NCI-H187 (cell line): ENCODE data around the gene IBA57.

ENCODE experiments used
- DNase-seq, 2 experiments: peaks; one replicate each; lab custom pipeline; 2025; lab: John Stamatoyannopoulos, UW

The IBA57 gene

DNA sequence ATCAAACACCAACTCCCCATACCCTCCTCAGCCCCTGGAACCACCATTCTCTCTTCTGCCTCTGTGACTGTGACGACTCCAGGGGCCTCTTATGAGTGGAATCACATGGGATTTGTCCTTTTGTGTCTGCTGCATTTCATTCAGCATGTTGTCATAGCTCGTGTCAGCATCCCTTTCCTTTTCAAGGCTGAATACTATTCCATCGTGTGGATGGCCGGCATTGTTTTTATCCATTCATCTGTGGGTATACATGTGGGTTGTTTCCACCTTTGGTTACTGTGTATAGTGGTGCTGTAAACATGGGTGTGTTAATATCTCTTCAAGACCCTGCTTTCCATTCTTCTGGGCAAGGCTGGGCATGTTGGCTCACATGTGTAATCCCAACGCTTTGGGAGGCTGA is 25.2 kb downstream of the IBA57 start:
- DNase-seq, result no peak

DNA sequence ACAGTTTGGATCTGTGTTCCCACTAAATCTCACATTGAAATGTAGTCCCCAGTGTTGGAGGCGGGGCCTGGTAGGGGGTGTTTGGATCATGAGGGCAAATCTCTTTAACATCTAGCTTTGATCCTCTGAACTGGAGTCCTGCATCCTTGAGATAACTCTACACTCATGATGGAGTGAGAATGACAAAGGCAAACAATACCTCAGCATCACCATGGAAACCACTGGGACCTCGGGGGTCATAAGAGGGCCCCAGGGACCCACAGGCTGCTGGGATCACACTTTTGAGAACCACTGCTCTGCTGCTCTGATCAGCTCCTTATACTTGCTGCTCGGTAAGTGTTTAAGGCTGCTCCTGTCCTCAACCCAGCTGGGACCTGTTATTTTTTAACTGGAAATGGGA is 28.8 kb downstream of the IBA57 start:
- no peak for DNase-seq

DNA sequence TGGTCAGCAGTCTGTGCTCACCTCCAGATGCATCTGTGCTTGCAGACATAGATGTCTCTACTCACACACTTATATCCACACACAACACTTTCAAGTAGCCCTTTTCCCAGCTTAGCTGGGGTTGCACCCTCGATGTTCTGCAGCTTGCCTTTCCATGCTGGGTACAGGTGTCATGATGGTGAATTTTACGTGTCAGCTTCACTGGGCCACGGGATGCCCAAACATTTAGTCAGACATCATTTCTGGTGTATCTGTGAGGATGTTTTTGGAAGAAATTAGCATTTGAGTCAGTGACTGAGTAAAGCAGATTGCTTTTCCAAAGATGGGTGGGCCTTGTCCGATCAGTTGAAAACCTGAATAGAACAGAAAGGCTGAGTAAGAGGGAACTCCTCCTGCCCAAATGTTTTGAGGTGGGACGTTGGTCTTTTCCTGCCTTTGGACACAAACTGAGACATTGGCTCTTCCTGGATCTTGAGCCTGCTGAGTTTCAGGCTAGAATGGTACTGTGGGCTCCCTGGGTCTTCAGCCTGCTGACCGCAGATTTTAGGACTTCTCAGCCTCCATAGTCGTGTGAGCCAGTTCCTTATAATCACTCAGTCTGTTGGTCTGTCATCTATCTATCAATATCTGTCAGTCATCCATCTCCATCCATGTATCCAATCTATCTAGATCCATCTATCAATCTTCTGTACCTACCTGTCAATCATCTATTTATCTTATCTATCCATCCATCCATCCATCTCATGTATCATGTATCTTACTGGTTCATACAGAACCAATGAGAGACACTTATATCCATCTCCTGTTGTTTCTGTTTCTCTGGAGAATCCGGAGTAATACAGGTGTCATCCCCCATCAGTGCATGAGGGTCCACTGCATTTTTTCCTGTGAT is 29.6 kb downstream of the IBA57 start:
- DNase-seq, result no peak

DNA sequence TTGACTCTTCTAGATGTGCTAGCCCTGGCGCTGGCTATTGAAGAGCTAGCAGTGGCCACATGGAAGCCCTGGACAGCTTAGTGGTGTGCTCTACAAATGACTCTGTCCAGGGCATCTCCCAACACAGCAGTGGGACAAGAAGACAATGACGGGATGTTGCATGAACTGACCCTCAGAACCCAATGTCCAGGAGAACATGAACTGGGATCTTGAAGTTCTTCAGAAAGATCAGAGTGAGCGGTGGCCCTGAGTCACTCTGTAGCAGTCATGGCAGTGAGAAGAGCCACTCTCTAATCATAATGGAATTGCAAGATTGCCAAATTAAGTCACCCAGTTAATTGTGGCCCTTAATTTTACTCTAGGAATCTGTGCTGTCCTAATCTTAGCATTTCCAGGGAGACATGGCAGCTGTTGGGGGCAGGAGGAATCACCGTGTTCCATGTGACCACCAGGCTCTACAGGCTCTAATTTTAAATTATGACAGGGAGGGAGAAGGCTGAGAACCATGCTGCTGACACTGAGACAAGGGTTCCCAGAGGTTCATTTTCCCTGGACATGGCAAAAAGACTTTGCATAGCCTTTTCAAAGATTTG is 32.0 kb downstream of the IBA57 start:
- DNase-seq, result no peak

DNA sequence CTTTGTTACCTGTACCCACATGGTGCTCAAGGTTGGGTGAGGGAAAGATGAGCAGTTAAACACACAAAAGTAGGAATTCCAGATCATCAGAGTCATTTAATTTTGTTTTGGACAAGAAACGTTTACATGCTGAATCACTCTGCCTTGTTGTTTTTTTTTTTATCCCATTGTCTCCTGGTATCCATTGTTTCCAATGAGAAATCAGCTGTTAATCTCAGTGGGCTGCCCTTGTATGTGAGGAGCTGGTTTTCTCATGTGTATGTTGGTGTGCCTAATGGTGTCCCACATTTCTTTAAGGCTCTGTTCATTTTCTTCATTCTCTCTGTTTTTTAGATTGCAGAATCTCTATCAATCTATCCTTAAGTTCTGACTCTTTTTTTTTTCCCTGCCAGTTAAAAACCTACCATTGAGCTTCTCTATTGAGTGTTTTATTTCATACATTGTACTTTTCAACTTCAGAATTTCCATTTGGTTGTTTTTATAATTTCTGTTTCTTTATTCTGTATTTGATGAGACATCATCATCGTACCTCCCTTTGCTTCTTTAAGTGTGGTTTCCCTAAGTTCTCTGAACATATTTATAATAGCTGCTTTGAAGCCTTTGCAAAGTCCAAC is 33.5 kb downstream of the IBA57 start:
- no peak for DNase-seq

DNA sequence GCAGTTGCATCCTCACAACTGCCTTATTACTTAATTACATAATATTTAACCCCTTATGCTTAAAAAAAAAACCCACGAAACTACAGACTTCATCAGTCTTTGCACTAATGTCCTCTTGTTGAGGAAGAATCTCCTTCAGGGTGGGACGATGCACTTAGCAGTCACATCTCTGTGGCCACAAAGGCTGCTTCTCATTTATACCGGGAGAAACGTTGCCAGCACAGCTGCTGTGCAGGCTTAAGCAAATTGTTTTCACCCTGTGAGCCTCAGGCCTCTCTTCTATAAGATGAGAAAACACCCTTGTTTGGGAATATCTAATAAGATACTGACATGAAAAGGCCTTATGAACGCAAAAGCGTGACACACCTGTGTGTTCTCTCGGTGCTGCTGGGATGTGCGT is 39.4 kb downstream of the IBA57 start:
- no peak for DNase-seq

DNA sequence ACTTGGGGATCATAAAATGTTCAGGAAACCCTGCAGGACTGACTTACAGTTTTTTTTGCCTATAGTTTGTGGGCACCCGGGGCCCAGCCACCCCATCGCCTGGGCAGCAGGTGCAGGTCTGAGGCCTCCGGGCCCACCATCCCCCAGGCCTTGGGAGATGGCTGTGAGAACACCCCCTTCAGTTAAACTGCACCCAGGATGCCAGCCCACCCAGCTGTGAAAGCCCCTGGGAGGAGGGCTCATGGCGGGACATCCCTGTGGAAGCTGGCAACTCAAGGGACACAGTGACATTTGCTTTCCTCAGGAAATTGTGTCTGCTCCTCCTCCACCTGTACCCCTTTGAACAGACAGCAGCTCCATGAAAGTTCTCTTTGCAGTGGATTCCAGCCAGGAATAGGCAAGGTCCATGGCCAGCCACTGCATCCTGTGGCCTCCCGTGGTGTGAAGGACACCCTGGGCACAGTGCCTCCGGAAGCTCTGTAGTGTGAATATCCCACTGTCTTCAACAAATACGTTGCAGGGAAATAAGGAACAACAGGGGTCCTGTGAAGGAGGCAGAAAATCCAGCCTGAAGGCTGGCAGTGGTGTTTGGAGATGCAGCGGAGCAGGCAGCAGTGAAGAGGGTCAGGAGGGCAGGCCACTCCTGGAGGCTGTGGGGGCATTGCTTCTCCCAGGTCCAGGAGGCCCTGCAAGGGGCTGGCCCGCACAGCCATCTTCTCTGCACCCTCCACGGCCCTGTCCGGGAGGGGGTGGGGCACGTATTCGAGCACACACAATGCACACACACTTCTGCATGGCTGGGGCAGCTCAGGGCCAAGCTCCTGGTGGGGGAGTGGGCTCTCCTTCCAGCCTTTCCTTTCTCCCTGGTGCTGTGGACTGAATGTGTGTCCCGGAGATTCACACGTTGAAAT is 40.2 kb downstream of the IBA57 start:
- no peak for DNase-seq

DNA sequence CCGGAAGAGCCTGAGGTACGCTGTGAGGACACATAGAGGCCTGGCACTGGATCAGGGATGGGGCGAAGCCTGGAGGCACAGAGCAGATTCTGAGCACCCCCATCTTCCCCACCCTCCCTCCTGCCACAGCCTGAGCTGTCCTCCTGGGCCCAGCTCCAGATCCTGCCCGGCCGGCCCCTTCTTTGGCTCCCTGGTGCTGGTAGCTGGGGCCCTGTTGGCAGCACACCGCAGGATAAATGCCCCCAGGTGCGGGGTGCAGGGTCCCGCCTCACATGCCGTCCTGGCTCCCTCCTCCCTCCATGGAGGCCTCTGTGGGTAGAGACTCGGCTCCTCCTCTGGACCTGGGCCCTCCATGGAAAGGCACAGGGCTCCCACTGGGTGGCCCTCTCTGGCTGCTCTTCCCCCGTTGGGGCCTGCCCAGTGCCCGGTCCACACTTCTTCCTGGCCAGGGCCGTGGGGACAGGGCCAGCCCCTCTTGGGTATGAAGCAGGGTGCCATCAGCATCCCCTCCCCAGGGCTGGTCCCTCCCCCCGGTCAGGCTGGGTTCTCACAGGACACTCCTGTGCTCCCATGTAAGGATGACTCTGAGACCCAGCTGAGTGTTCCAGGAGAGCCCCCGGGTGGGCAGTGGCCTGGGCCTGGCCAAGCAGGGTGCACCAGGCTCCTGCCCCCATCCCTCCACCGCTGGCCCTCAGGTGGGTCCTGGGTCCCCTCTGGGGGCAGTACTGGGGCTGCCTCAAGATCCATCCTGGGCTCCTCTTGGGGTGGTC is 41.2 kb downstream of the IBA57 start:
- DNase-seq, result no peak

DNA sequence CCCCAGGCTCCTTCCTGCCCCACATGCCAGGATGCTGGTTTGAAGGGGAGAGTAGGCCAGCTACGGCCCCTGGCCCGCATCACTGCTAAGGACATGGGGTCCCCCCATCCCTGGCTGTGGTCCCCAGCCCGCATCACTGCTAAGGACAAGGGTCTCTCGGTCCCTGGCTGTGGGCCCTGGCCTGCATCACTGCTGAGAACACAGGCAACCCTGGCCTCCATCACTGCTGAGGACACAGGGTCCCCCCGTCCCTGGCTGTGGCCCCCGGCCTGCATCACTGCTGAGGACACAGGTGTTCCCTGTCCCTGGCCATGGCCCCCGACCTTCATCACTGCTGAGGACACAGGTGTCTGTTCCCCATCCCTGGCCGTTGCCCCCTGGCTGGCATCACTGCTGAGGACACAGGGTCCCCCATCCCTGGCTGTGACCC is 41.8 kb downstream of the IBA57 start:
- no peak for DNase-seq

DNA sequence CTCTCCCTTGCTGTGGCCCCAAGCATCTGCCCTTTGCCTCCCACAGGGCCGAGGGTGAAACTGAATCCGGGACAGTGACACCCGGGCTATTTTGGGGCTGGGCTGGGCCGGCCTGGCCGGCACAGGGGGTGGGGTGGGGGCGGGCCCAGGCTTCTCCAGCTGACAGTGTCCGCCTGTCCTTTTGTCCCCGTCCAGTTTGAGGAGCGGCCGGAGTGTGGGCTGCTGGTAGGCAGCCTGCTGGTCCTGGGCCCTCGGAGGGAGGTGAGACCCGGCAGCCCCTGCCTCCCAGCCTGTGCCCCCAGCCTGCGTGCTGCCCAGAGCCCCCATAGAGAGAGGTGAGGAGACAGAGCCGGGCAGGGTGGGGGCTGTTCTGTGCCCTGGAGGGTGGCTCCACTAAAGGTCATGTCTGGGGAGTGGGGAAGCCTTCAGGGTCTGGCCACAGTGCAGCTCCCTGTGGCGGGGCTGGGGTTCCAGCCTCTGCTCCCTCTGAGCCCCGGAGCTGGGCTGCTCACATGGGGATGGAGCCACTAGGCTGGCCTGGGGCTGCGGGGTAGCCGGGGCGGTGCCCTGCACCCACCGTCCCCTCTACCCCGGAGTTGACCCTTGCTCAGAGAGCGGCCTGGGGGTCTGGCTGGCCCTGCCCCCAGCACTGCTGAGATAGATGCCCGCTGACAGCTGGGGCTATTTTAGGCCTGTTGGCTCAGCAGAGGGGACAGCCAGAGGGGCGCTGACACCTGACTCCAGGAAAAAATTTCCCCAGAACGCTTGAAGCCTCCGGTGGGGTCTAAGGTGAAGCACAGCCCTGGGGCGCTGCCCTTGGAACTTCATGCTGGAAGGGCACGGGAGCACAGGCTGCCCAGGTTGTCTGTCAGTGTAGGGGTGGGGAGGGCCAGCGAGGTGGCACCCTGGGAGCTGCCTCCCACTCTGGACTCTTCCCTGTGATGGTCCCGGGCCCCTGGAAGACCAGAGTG is 42.5 kb downstream of the IBA57 start, which contains the start of gene OBSCN:
Gene OBSCN, plus strand, starts transcription at position 194 of the 971 bp plus-strand sequence. CDS start 3,740 bp downstream, outside the sequence.
- no peak for DNase-seq

DNA sequence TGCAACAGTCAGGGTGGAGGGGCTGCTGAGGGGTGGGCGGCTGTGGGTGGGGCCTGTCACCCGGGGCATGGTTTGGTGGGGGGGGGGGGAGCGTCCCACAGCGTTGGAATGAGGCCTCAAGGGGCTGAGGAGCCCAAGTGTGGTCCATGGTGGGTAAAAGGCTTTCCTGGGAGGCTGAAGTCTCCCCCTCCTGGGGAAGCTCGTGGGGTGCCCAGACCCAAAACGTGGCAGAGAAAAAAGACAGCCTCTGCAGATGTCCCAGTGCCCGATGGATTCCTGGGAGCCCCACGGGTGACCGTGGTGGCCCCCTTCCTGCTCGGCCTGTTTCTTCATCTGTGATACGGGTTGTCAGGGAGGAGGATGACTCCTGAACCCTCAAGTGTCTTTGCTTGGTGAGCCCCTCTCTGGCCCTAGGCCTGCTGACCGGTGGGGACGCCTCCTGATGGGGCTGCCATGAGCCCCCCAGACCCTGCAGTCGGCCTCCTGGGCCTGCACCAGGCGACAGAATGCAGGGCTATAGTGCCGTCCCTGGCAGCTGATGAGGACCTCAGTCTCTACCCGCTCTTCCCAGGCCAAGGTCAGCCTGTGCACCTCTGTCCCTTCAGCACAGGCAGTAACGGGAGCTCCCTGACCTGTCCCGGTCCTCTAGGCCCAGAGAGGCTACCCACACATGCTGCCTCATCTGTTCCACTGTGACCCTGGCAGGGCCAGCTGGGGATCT is 43.4 kb downstream of the IBA57 start:
- DNase-seq, result no peak

DNA sequence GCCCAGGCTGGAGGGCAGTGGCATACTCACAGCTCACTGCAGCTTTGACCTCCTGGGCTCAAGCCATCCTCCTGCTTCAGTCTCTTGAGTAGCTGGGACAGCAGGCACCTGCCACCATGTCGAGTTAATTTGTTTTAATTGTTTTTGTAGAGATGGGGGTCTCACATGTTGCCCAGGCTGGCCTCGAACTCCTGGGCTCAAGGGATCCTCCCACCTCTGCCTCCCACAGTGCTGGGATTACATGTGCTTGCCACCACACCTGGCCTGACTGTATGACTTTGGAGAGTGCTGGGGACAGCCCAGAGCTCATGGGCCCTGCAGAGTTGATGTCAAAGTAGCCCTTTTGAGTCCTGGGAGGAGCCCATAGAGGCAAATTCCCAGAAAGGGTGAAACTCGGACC is 44.1 kb downstream of the IBA57 start:
- DNase-seq, result no peak

DNA sequence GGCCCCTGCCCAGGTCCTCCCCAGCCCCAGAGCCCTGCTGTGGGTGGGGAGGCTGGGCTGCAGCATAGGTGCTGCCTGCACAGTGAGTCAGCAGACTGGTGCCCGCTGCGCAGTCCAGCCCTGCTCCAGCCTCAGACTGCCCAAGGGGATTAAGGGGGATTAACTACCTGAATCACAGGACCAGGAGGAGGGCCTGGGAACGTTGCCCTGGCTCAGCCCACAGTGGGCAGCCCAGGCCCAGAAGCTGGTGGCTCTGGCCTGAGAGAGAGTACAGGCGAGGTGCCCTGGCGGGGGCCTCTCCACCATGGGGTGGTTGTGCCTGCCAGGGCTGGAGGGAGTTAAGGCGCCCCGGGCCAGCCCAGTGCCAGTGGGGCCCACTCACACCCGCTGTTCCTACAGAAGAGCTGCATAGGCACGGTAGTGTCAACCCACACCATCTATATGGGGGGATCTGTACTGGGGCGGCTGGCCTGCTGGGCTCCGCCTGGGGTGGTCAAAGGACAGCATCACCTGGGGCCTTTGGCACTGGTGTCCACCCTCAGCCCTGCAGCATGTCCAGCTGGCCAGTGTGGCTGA is 44.6 kb downstream of the IBA57 start:
- DNase-seq, result no peak

DNA sequence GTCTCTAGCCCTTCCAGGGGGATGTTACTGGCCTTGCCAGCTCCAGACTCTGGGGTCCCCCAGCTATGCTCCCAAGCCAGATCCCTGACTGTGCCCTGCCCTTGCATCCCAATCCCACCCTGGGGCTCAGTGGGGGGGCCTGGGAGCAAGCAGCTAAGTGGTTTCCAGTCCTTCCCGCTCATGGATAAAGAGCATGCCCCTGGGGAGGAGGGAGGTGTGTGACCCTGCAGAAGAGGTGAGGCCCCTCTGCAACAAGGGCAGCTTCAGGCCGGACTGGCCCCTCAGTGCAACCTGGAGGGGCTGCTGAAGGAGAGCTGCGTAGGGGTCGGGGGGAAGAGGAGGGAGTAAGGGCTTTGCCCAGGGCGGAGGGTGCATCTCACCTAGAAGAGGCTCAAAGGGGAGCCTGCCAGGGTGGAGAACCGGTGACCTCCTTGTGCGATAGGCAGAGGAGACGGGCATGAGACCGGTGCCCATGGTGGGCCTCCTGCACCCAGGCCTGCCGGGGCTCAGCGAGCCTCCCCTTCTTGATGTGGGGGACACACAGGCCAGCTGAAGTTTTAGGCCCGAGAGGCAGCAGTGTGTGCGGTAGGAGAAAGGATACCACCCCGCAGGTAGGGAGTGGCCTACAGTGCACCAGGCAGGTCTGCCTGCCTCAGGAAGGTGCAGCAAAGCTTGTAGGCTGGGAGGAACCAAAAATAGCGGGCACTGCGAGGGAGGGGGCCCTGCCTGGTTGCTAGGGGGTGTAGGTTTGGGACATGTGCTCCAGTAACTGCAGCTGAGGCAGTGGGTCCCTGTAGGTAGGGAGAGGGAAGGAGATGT is 45.3 kb downstream of the IBA57 start:
- DNase-seq, result no peak

DNA sequence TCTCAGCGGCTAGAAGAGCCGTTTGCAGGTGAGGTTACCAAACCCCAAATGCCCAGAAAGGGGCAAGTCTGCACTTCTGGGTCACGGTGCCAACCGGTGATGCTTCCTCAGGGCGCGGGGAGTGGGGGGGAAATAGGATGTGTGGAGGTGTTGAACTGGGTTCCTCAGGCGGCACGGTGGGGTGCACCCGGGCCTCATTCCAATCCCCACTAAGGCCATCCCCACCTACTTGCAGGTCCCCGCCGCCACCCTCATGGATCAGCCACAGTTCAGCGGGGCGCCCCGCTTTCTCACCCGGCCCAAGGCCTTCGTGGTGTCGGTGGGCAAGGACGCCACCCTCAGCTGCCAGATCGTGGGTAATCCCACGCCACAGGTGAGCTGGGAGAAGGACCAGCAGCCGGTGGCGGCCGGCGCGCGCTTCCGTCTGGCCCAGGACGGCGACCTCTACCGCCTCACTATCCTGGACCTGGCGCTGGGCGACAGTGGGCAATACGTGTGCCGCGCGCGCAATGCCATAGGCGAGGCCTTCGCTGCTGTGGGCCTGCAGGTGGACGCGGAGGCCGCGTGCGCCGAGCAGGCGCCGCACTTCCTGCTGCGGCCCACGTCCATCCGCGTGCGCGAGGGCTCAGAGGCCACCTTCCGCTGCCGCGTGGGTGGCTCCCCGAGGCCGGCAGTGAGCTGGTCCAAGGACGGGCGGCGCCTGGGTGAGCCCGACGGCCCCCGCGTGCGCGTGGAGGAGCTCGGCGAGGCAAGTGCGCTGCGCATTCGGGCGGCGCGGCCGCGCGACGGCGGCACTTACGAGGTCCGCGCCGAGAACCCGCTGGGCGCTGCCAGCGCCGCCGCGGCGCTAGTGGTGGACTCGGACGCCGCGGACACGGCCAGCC is 46.2 kb downstream of the IBA57 start:
- DNase-seq, result no peak

DNA sequence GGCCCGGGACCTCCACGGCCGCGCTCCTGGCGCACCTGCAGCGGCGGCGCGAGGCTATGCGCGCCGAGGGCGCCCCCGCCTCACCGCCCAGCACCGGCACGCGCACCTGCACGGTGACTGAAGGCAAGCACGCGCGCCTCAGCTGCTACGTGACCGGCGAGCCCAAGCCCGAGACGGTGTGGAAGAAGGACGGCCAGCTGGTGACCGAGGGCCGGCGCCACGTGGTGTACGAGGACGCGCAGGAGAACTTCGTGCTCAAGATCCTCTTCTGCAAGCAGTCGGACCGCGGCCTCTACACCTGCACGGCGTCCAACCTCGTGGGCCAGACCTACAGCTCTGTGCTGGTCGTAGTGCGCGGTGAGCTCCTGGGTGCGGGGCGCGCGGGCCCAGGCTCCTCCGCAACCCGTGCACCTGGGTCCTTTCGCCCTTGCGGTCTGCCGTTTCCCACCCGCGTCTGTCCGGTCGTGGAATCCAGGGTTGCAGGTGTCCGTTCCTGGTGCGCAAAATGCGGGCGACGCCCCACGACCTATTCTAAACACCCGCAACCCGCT is 46.9 kb downstream of the IBA57 start:
- DNase-seq, result no peak
